Activated gamma-delta T cell (primary cell): ENCODE data around the gene GTF2A2.

ENCODE experiments used
- DNase-seq: peaks from one replicate; lab custom pipeline; 2025; lab: John Stamatoyannopoulos, UW

The GTF2A2 gene

GRCh38 chr15:59605994-59606393 lies 51.3 kb downstream of the GTF2A2 start:
- DNase-seq = no peak

GRCh38 chr15:59598461-59598860 lies 58.9 kb downstream of the GTF2A2 start:
- no peak for DNase-seq

- no peak for DNase-seq
These were observed 60.7 kb downstream of the GTF2A2 start for GRCh38 chr15:59596640-59597039.

GRCh38 chr15:59595434-59595915 lies 61.8 kb downstream of the GTF2A2 start:
- DNase-seq = no peak

GRCh38 chr15:59594991-59595390 lies 62.3 kb downstream of the GTF2A2 start:
- DNase-seq = no peak

- no peak for DNase-seq
These were observed 62.8 kb downstream of the GTF2A2 start for GRCh38 chr15:59594493-59594942.

- DNase-seq = no peak
These were observed 66.0 kb downstream of the GTF2A2 start for GRCh38 chr15:59591356-59591755.

- DNase-seq = no peak
These were observed 67.3 kb downstream of the GTF2A2 start for GRCh38 chr15:59590027-59590426.
